Tracheal epithelial cell (primary cell): ENCODE measurements around the gene JADE2. TPM values are rescaled to one million over a fixed set of nuclear protein-coding genes. Genes with fewer than 3 reads are reported as not detected.

Experiments used
- total RNA-seq: library from RNA; depleted of rRNA; stranded (reverse); fragments of >200 nt; gene quantifications from 2 replicates; pipeline ENCODE4 v1.2.1, GENCODE V29; 2014

JADE2 gene
- 13.5 and 25.2 TPM in 2 replicates for total RNA-seq

DNA sequence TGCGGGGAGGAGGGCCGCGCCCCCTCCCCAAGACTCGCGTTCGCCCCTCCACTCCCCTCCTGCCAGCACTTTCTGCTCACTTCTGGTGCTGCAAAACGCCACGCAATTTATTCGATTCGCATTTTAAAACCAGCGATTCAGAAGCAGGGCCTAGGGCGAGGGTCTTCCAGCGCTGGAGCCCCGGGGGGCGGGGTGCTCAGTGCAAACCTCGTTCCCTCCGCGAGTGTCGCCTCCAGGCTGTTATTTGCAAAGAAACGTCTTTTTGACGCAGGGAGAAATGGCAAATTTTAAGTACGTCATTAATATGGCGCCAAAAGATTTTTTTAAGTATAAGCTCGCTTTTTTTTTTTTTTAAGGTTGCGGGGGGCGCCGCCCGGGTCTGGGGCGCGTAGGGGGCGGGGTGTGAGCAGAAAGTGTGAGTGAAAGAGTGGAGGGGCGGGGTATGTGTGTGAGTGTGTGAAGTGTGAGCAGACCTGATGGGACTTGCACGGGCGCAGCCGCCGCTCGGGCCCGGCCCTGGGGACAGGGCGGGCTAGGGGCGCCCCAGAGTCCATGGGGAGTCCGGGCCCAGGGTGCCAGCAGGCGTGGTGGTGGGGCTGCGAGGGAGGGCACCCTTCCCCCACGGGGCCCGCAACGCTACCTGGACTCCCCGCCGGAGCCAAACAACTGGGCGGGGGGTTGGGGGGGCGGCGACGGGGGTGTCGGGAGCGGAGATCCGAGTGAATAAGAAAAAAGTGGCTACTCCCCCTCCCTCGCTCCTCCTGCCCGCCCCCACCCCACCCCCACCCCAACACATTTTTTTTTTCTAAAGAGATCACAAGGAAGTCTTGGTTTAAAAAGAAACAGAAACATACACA lies at the start of gene JADE2:
TSS of gene JADE2 (plus strand) at position 845 of the 857 bp plus-strand sequence. CDS start 10,188 bp downstream, outside the sequence.

Other genes with a start within 250 kb of the JADE2 start
- gene CDKL3, start 158.5 kb upstream of the JADE2 start, total RNA-seq = 0.85 and 1.4 TPM in 2 replicates
- 16.4 and 76.9 TPM in 2 replicates for gene UBE2B, start 154.1 kb upstream of the JADE2 start, total RNA-seq
- gene CDKN2AIPNL, start 113.8 kb upstream of the JADE2 start, total RNA-seq = 22.4 and 29.4 TPM in 2 replicates
- 38.4 and 77.8 TPM in 2 replicates for gene SAR1B, start 107.2 kb downstream of the JADE2 start, total RNA-seq
- 11.1 and 16.4 TPM in 2 replicates for gene SEC24A, start 123.1 kb downstream of the JADE2 start, total RNA-seq
- gene CAMLG, start 212.9 kb downstream of the JADE2 start, total RNA-seq = 26.0 and 30.5 TPM in 2 replicates
- gene DDX46, start 233.1 kb downstream of the JADE2 start, total RNA-seq = 8.7 and 11.1 TPM in 2 replicates